ENCODE results near the gene UBE2A.

GRCh38 chrX:119589810-119590209, 15.4 kb downstream of the UBE2A start:
- no peak for TF ChIP-seq CTCF (IDR thresholded peaks at IDR 0.05 in 2 of 3, conservative IDR thresholded peaks at IDR 0.05 in 1 of 3; ENCODE audit: control insufficient read depth in 2 of 3, extremely low read depth in 1 of 3, insufficient read depth in 1 of 3, low read depth in 3 of 3, low read length in 3 of 3)
- no peak for TF ChIP-seq NBN (IDR thresholded peaks at IDR 0.05)
- no peak for TF ChIP-seq HCFC1 (IDR thresholded peaks at IDR 0.05; ENCODE audit: low read length)
- no peak for TF ChIP-seq RAD51 (IDR thresholded peaks at IDR 0.05)
- TF ChIP-seq HDAC6 (IDR thresholded peaks at IDR 0.05; ENCODE audit: unreplicated experiment): no peak
- TF ChIP-seq ZBTB11 (CRISPR knock-in tag; IDR thresholded peaks at IDR 0.05): no peak

Measured in GM12878 (cell line).